IMR-90 (cell line): Measurements from ENCODE around the gene TAGLN2. TPM values are rescaled to one million over a fixed set of nuclear protein-coding genes. Genes with fewer than 3 reads are reported as not detected.

ENCODE experiments used
- ATAC-seq: fragments of 200-7000 bp; cut with Tn5 transposase; 2 replicates; pipeline ENCODE4 v1.9.1; 2020; ENCODE audit warnings: low read depth, mild to moderate bottlenecking, moderate library complexity
- BruUV-seq: library from RNA; stranded (reverse); fragments of 400-500 nt; replicated peaks from 2 replicates; lab custom pipeline; 2021; lab: Mats Ljungman, UMichigan
- CTCF ChIA-PET: fragments of 300-600 bp; formaldehyde crosslinking; extraction: SDS; loops from one replicate; lab custom pipeline; 2021; ENCODE audit warnings: antibody characterized with exemption; lab: Yijun Ruan, JAX
- POLR2A ChIA-PET: fragments of 300-600 bp; sonication (Branson Sonifier 250); formaldehyde crosslinking; loops from one replicate; lab custom pipeline; 2022; ENCODE audit warnings: antibody characterized with exemption; ENCODE audit not compliant: unreplicated experiment; lab: Charles Lee
- DNase-seq: peaks from one replicate; pipeline ENCODE4 v3.0.0; 2013
- H2AFZ ChIP-seq: replicated peaks from 2 replicates; pipeline ENCODE3; 2013; ENCODE audit warnings: low read length, mild to moderate bottlenecking; ENCODE audit not compliant: poor library complexity
- H2AK5ac ChIP-seq: 2 replicates; pipeline ENCODE4 v1.6.1; 2013; ENCODE audit warnings: low read depth, low read length, inconsistent platforms
- H2AK9ac ChIP-seq: replicated peaks from 2 replicates; pipeline ENCODE3; 2013; ENCODE audit warnings: mild to moderate bottlenecking, low read depth, low read length, moderate library complexity; ENCODE audit not compliant: poor library complexity
- H2BK120ac ChIP-seq: 2 replicates; pipeline ENCODE4 v1.6.1; 2013; ENCODE audit warnings: low read depth, low read length, inconsistent platforms
- H2BK15ac ChIP-seq: 3 replicates; pipeline ENCODE4 v1.6.1; 2013; ENCODE audit warnings: low read depth, low read length, inconsistent platforms
- H2BK20ac ChIP-seq: 2 replicates; pipeline ENCODE4 v1.6.1; 2013; ENCODE audit warnings: low read depth, mild to moderate bottlenecking, inconsistent platforms, low read length, moderate library complexity
- H2BK5ac ChIP-seq: 2 replicates; pipeline ENCODE4 v1.6.1; 2013; ENCODE audit warnings: mild to moderate bottlenecking, low read depth, low read length, inconsistent platforms; ENCODE audit not compliant: poor library complexity, severe bottlenecking
- H3K14ac ChIP-seq: replicated peaks from 2 replicates; pipeline ENCODE4 v1.6.1; 2013; ENCODE audit warnings: low read depth, low read length, inconsistent platforms
- H3K18ac ChIP-seq: 2 replicates; pipeline ENCODE4 v1.6.1; 2013; ENCODE audit warnings: low read depth, low read length, control low read depth
- H3K23ac ChIP-seq: 2 replicates; pipeline ENCODE4 v1.6.1; 2013; ENCODE audit warnings: low read depth, low read length, inconsistent platforms
- H3K27ac ChIP-seq: 2 replicates; pipeline ENCODE4 v1.5.1; 2013; ENCODE audit warnings: mild to moderate bottlenecking, control low read depth, low read length; ENCODE audit not compliant: insufficient read depth
- H3K27me3 ChIP-seq: 2 replicates; pipeline ENCODE4 v1.6.1; 2013; ENCODE audit warnings: low read length; ENCODE audit not compliant: control insufficient read depth, insufficient read depth
- H3K36me3 ChIP-seq: 2 replicates; pipeline ENCODE4 v1.6.1; 2013; ENCODE audit warnings: low read length, mixed read lengths; ENCODE audit not compliant: control insufficient read depth, insufficient read depth
- H3K4ac ChIP-seq: 2 replicates; pipeline ENCODE4 v1.6.1; 2013; ENCODE audit warnings: low read depth, low read length, inconsistent platforms
- H3K4me1 ChIP-seq: 2 replicates; pipeline ENCODE4 v1.6.1; 2013; ENCODE audit warnings: low read length, mixed read lengths; ENCODE audit not compliant: control insufficient read depth, insufficient read depth
- H3K4me2 ChIP-seq: 2 replicates; pipeline ENCODE4 v1.6.1; 2013; ENCODE audit warnings: low read depth, mild to moderate bottlenecking, control low read depth, low read length, moderate library complexity
- H3K4me3 ChIP-seq: 2 replicates; pipeline ENCODE4 v1.5.1; 2013; ENCODE audit warnings: low read depth, mild to moderate bottlenecking, control low read depth, low read length, moderate library complexity; ENCODE audit not compliant: insufficient read depth
- H3K56ac ChIP-seq: 2 replicates; pipeline ENCODE4 v1.6.1; 2013; ENCODE audit warnings: low read length, inconsistent platforms; ENCODE audit not compliant: insufficient read depth; ENCODE audit errors: extremely low read depth
- H3K79me1 ChIP-seq, 2 experiments: 2 replicates each; pipeline ENCODE4 v1.6.1; 2013; ENCODE audit warnings: low read length in 2 of 2, inconsistent platforms in 1 of 2, low read depth in 1 of 2
- H3K9ac ChIP-seq: 2 replicates; pipeline ENCODE4 v1.6.1; 2013; ENCODE audit warnings: low read depth, low read length, control low read depth
- H3K9me1 ChIP-seq: 2 replicates; pipeline ENCODE4 v1.6.1; 2013; ENCODE audit warnings: low read length, inconsistent platforms; ENCODE audit not compliant: insufficient read depth
- H3K9me3 ChIP-seq: 2 replicates; pipeline ENCODE4 v1.6.1; 2013; ENCODE audit warnings: low read length; ENCODE audit not compliant: control insufficient read depth, insufficient read depth
- H4K20me1 ChIP-seq: 2 replicates; pipeline ENCODE4 v1.6.1; 2013; ENCODE audit warnings: low read length, inconsistent platforms; ENCODE audit not compliant: insufficient read depth
- H4K5ac ChIP-seq: 2 replicates; pipeline ENCODE4 v1.6.1; 2013; ENCODE audit warnings: mild to moderate bottlenecking, low read depth, low read length, control low read depth
- H4K8ac ChIP-seq, 2 experiments: 2 replicates each; pipeline ENCODE4 v1.6.1; 2013; ENCODE audit warnings: low read depth in 2 of 2, low read length in 2 of 2, control low read depth in 1 of 2, inconsistent platforms in 1 of 2
- H4K91ac ChIP-seq: 2 replicates; pipeline ENCODE4 v1.6.1; 2013; ENCODE audit warnings: low read depth, low read length, inconsistent platforms; ENCODE audit not compliant: insufficient read depth
- BHLHE40 ChIP-seq: fragments of 150-350 bp; IDR thresholded peaks from 2 replicates; pipeline ENCODE4 v1.6.1; 2016; ENCODE audit warnings: mild to moderate bottlenecking, low read depth, low read length
- CTCF ChIP-seq: conservative IDR thresholded peaks from 2 replicates; pipeline ENCODE4 v1.5.1; 2012; ENCODE audit warnings: mild to moderate bottlenecking, low read depth, low read length, improper control_type of control experiment
- MXI1 ChIP-seq: IDR thresholded peaks from 2 replicates; pipeline ENCODE4 v1.6.1; 2012; ENCODE audit warnings: low read depth, mild to moderate bottlenecking, low read length, moderate library complexity, borderline replicate concordance
- NFE2L2 ChIP-seq: fragments of 150-350 bp; IDR thresholded peaks from 2 replicates; pipeline ENCODE4 v1.6.1; 2016; ENCODE audit warnings: low read depth, mild to moderate bottlenecking, low read length
- POLR2A ChIP-seq: IDR thresholded peaks from 2 replicates; pipeline ENCODE4 v1.6.1; 2012; ENCODE audit warnings: mild to moderate bottlenecking, low read depth, low read length
- RAD21 ChIP-seq: IDR thresholded peaks from 2 replicates; pipeline ENCODE4 v1.6.1; 2012; ENCODE audit warnings: low read length, improper control_type of control experiment
- RCOR1 ChIP-seq: IDR thresholded peaks from 2 replicates; pipeline ENCODE4 v1.6.1; 2012; ENCODE audit warnings: mild to moderate bottlenecking, low read length, improper control_type of control experiment; ENCODE audit not compliant: insufficient replicate concordance
- WGBS, 2 experiments: methylation state at CpG; one replicate each; pipeline versions ENCODE4 v1.1.5 to v1.1.7; 2013; ENCODE audit warnings: missing lambda C conversion rate in 2 of 2; ENCODE audit not compliant: insufficient read length in 1 of 2; ENCODE audit errors: extremely low coverage in 2 of 2; 5-methylcytosine and 5-hydroxymethylcytosine counted together
- dilution Hi-C: fragments of 300-500 bp; cut with HindIII; formaldehyde crosslinking; loops from one replicate; pipeline ENCODE4 v1.14.3; 2018; ENCODE audit warnings: low sequenced_read_pairs; ENCODE audit not compliant: unreplicated experiment
- in situ Hi-C: fragments of 300-500 bp; cut with MboI; formaldehyde crosslinking; loops from 3 replicates; pipeline ENCODE4 v1.14.3; 2019; ENCODE audit warnings: low sequenced_read_pairs, inconsistent platforms, mixed read lengths
- intact Hi-C: fragments of 100-400 bp; cut with micrococcal nuclease; formaldehyde crosslinking; loops from 2 replicates; pipeline ENCODE4 v1.10.0; 2022
- polyA plus RNA-seq, 3 experiments: library from polyadenylated mRNA; depleted of rRNA; stranded (reverse); fragments of >200 nt; gene quantifications; 2 replicates each; pipeline ENCODE4 v1.2.3, GENCODE V29; 2012; ENCODE audit warnings: low replicate concordance in 1 of 3
- total RNA-seq: library from RNA; depleted of rRNA; stranded (reverse); fragments of >200 nt; gene quantifications from 2 replicates; pipeline ENCODE4 v1.2.3, GENCODE V29; 2012

The TAGLN2 gene
- total and polyA plus RNA-seq, 2 of the 4 experiments (the other 2 are of a cell fraction): 440 to 634 TPM

- dilution Hi-C loops: no loop called here
- no peak for DNase-seq
- no CpG with 5 or more reads among the region's 1 CpG for WGBS, 2 experiments
- no peaks in the 10 kb centered on the region for H3K9me3 ChIP-seq
- BruUV-seq: no TSS peak
- no peak overlapping the region for H3K4me2 ChIP-seq
- intact Hi-C loops: no loop called here
- H3K79me1 ChIP-seq: no peaks in the 10 kb centered on the region
- H2BK120ac ChIP-seq: no peak overlapping the region
- H3K18ac ChIP-seq: peak overlapping the region; percentile 64; the same call in 1 of the 2 replicates
- CTCF ChIA-PET: no interaction called here
- no peaks in the 10 kb centered on the region for H3K27me3 ChIP-seq
- no peak overlapping the region for H3K27ac ChIP-seq
- peak overlapping the region; percentile 43; the same call in 1 of the 2 replicates for H4K5ac ChIP-seq
- H2BK5ac ChIP-seq: no peak overlapping the region
- no peak overlapping the region for H3K4me3 ChIP-seq
- H3K36me3 ChIP-seq: no peaks in the 10 kb centered on the region
- H3K9ac ChIP-seq: no peak overlapping the region
- peak overlapping the region; percentile 79 for H2AFZ ChIP-seq
- H4K8ac ChIP-seq: no peak overlapping the region; a peak in 1 of 4 replicates
- ATAC-seq: no peak
- H4K20me1 ChIP-seq: no peaks in the 10 kb centered on the region
- peak overlapping the region; percentile 0; the same call in 1 of the 2 replicates for H2AK5ac ChIP-seq
- in situ Hi-C loops: no loop called here
- H2BK20ac ChIP-seq: no peak overlapping the region; the same call in 1 of the 2 replicates
- no peak overlapping the region for H3K56ac ChIP-seq
- H2AK9ac ChIP-seq: peak overlapping the region; percentile 92
- H2BK15ac ChIP-seq: no peak overlapping the region
- H3K14ac ChIP-seq: no peak overlapping the region
- peak overlapping the region; percentile 66; the same call in 1 of the 2 replicates for H3K4ac ChIP-seq
- H4K91ac ChIP-seq: no peak overlapping the region
- POLR2A ChIA-PET: no interaction called here
- H3K9me1 ChIP-seq: no peaks in the 10 kb centered on the region
- H3K4me1 ChIP-seq: peaks cover 8% of the 10 kb centered on the region
- H3K23ac ChIP-seq: no peak overlapping the region; the same call in 1 of the 2 replicates
- TF ChIP-seq RAD21 (no peak), NFE2L2 (no peak), RCOR1 (no peak), BHLHE40 (no peak), CTCF (no peak), MXI1 (no peak), POLR2A (no peak)
Observed at GRCh38 chr1:159869607-159870006, 55.7 kb downstream of the TAGLN2 start.
